Panc1 (cell line): ENCODE results near the gene TPCN1. TPM values are rescaled to one million over a fixed set of nuclear protein-coding genes. Genes with fewer than 3 reads are reported as not detected.

ENCODE experiments used
- ATAC-seq: fragments of 200-7000 bp; cut with Tn5 transposase; 2 replicates; pipeline ENCODE4 v1.9.1; 2020; ENCODE audit warnings: mild to moderate bottlenecking, moderate library complexity
- BruUV-seq: library from RNA; stranded (reverse); fragments of 400-500 nt; replicated peaks from 2 replicates; lab custom pipeline; 2021; lab: Mats Ljungman, UMichigan
- CTCF ChIA-PET: fragments of 300-600 bp; sonication (Branson Sonifier 250); formaldehyde crosslinking; loops from one replicate; lab custom pipeline; 2022; ENCODE audit warnings: antibody characterized with exemption; lab: Charles Lee
- POLR2A ChIA-PET: fragments of 300-600 bp; sonication (Branson Sonifier 250); formaldehyde crosslinking; loops from one replicate; lab custom pipeline; 2022; ENCODE audit warnings: antibody characterized with exemption; lab: Charles Lee
- DNase-seq: peaks from one replicate; pipeline ENCODE4 v3.0.0-alpha.2; 2010; ENCODE audit warnings: low read depth, low spot score
- H3K27ac ChIP-seq: 2 replicates; pipeline ENCODE4 v1.5.1; 2011; ENCODE audit warnings: mild to moderate bottlenecking, low read length, inconsistent platforms
- H3K27me3 ChIP-seq: fragments of 200-500 bp; sonication (Bioruptor generic); 2 replicates; pipeline ENCODE4 v1.6.0; 2014; ENCODE audit warnings: low read length, inconsistent platforms; ENCODE audit not compliant: control insufficient read depth, insufficient read depth
- H3K36me3 ChIP-seq: fragments of 200-500 bp; sonication (Bioruptor generic); 2 replicates; pipeline ENCODE4 v1.5.1; 2014; ENCODE audit warnings: inconsistent platforms, mild to moderate bottlenecking, low read length, moderate library complexity; ENCODE audit not compliant: control insufficient read depth, insufficient read depth
- H3K4me1 ChIP-seq: 2 replicates; pipeline ENCODE4 v1.5.1; 2011; ENCODE audit warnings: inconsistent platforms, mild to moderate bottlenecking, low read length, moderate library complexity; ENCODE audit not compliant: control insufficient read depth, insufficient read depth
- H3K4me3 ChIP-seq, 2 experiments: 2 replicates each; pipeline ENCODE4 v1.5.1; 2011 to 2012; ENCODE audit warnings: low read depth in 2 of 2, low read length in 2 of 2, mild to moderate bottlenecking in 2 of 2, inconsistent platforms in 1 of 2, moderate library complexity in 1 of 2
- H3K9me3 ChIP-seq: fragments of 200-500 bp; sonication (Bioruptor generic); 2 replicates; pipeline ENCODE4 v1.5.1; 2014; ENCODE audit warnings: low read depth, mild to moderate bottlenecking, inconsistent platforms, low read length, moderate library complexity; ENCODE audit not compliant: control insufficient read depth, insufficient read depth
- POLR2AphosphoS5 ChIP-seq: IDR thresholded peaks from 2 replicates; pipeline ENCODE4 v1.6.1; 2012; ENCODE audit warnings: mild to moderate bottlenecking, low read depth, low read length, moderate library complexity
- SIN3A ChIP-seq: IDR thresholded peaks from 2 replicates; pipeline ENCODE4 v1.6.1; 2012; ENCODE audit warnings: low read depth, mild to moderate bottlenecking, low read length, moderate library complexity, borderline replicate concordance; ENCODE audit not compliant: insufficient read depth
- TCF7L2 ChIP-seq: IDR thresholded peaks from 2 replicates; pipeline ENCODE4 v1.6.1; 2011; ENCODE audit warnings: mild to moderate bottlenecking, low read depth, low read length, inconsistent platforms
- in situ Hi-C: cut with HindIII; loops from 2 replicates; pipeline ENCODE4 v1.10.0; 2016; ENCODE audit warnings: low sequenced_read_pairs, low pct_unique_long_range_greater_than_20kb
- intact Hi-C: fragments of 100-400 bp; cut with micrococcal nuclease; formaldehyde crosslinking; loops from one replicate; pipeline ENCODE4 v1.10.0; 2022; ENCODE audit not compliant: unreplicated experiment
- total RNA-seq: library from RNA; stranded (reverse); gene quantifications from one replicate; pipeline ENCODE4 v1.2.1, GENCODE V29; 2021; ENCODE audit not compliant: unreplicated experiment
- TF ChIP-seq, protein P1 (sequence below), 2 experiments: IDR thresholded peaks; 2 replicates each; pipeline ENCODE4 v1.6.1; 2011 to 2012; ENCODE audit warnings: low read depth in 2 of 2, control low read depth in 1 of 2, low read length in 1 of 2, mild to moderate bottlenecking in 1 of 2, moderate library complexity in 1 of 2; ENCODE audit not compliant: insufficient read depth in 1 of 2
- TF ChIP-seq, protein P2 (sequence below): fragments of 450-650 bp; IDR thresholded peaks from 2 replicates; pipeline ENCODE4 v1.5.1; 2017; ENCODE audit warnings: mild to moderate bottlenecking

Gene TPCN1
- total RNA-seq, 1 experiment from 2014 or later, result 75.2 TPM

DNA sequence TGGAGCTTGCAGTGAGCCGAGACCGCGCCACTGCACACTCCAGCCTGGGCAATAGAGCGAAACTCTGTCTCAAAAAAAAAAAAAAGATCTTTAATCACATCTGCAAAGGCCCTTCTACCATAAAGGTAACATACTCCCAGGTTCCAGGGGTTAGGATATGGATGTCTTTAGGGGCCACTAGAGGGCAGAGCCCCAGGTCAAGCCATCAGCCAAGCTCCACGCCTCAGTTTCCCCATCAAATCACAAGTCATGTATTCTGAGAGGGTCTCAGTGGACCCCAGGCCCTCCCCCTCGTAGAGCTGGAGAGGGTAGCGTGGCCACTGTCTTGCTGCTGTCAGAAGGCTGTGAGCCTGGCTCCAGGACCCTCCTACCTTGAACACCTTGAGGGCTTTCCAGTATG lies 94.9 kb downstream of the TPCN1 start:
- no peaks in the 10 kb centered on the region for H3K9me3 ChIP-seq
- intact Hi-C loops, result no loop called here
- BruUV-seq, result no TSS peak
- DNase-seq (no peak), ATAC-seq (no peak)
- H3K36me3 ChIP-seq, result no peaks in the 10 kb centered on the region
- H3K27ac ChIP-seq, result no peak overlapping the region
- TF ChIP-seq POLR2AphosphoS5 (no peak), SIN3A (no peak), TCF7L2 (no peak)
- TF ChIP-seq, protein P1, sequence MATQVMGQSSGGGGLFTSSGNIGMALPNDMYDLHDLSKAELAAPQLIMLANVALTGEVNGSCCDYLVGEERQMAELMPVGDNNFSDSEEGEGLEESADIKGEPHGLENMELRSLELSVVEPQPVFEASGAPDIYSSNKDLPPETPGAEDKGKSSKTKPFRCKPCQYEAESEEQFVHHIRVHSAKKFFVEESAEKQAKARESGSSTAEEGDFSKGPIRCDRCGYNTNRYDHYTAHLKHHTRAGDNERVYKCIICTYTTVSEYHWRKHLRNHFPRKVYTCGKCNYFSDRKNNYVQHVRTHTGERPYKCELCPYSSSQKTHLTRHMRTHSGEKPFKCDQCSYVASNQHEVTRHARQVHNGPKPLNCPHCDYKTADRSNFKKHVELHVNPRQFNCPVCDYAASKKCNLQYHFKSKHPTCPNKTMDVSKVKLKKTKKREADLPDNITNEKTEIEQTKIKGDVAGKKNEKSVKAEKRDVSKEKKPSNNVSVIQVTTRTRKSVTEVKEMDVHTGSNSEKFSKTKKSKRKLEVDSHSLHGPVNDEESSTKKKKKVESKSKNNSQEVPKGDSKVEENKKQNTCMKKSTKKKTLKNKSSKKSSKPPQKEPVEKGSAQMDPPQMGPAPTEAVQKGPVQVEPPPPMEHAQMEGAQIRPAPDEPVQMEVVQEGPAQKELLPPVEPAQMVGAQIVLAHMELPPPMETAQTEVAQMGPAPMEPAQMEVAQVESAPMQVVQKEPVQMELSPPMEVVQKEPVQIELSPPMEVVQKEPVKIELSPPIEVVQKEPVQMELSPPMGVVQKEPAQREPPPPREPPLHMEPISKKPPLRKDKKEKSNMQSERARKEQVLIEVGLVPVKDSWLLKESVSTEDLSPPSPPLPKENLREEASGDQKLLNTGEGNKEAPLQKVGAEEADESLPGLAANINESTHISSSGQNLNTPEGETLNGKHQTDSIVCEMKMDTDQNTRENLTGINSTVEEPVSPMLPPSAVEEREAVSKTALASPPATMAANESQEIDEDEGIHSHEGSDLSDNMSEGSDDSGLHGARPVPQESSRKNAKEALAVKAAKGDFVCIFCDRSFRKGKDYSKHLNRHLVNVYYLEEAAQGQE (IDR thresholded peaks at IDR 0.05; ENCODE audit: insufficient read depth in 1 of 2, low read depth in 2 of 2, low read length in 1 of 2), result no peak
- TF ChIP-seq, protein P2, sequence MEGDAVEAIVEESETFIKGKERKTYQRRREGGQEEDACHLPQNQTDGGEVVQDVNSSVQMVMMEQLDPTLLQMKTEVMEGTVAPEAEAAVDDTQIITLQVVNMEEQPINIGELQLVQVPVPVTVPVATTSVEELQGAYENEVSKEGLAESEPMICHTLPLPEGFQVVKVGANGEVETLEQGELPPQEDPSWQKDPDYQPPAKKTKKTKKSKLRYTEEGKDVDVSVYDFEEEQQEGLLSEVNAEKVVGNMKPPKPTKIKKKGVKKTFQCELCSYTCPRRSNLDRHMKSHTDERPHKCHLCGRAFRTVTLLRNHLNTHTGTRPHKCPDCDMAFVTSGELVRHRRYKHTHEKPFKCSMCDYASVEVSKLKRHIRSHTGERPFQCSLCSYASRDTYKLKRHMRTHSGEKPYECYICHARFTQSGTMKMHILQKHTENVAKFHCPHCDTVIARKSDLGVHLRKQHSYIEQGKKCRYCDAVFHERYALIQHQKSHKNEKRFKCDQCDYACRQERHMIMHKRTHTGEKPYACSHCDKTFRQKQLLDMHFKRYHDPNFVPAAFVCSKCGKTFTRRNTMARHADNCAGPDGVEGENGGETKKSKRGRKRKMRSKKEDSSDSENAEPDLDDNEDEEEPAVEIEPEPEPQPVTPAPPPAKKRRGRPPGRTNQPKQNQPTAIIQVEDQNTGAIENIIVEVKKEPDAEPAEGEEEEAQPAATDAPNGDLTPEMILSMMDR, result no peak; the same call in 1 of the 2 replicates
- in situ Hi-C loops, result no loop called here
- ChIA-PET CTCF (no interaction called here), POLR2A (interaction anchor here (0.7 kb wide), 1 partner anchor 195 kb away, joined by 3 read pairs; no protein-coding TSS in a partner anchor)
- H3K4me3 ChIP-seq, result no peak overlapping the region
- H3K4me1 ChIP-seq, result no peaks in the 10 kb centered on the region
- no peaks in the 10 kb centered on the region for H3K27me3 ChIP-seq

DNA sequence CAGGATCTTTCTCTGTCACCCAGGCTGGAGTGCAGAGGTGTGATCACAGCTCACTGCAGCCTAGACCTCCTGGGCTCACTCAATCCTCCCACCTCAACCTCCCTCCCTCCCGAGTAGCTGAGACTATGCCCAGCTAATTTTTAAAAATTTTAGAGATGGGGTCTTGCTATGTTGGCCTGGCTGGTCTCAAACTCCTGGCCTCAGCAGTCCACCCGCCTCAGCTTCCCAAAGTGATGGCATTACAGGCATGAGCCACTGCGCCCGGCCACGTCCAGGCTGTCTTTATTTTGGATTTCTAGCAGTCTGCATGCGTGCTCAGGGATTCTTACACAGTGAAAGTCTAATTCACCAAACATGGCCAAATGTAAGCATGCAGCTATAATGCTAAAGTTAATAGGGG lies 95.9 kb downstream of the TPCN1 start:
- in situ Hi-C loops (no loop called here), intact Hi-C loops (no loop called here)
- Histone ChIP-seq H3K4me3 (no peak overlapping the region), H3K9me3 (no peaks in the 10 kb centered on the region), H3K36me3 (no peaks in the 10 kb centered on the region), H3K27me3 (no peaks in the 10 kb centered on the region), H3K27ac (no peak overlapping the region), H3K4me1 (no peaks in the 10 kb centered on the region)
- no TSS peak for BruUV-seq
- ATAC-seq (no peak), DNase-seq (no peak)
- ChIA-PET POLR2A (no interaction called here), CTCF (no interaction called here)
- TF ChIP-seq TCF7L2, result no peak
- TF ChIP-seq POLR2AphosphoS5, result no peak
- TF ChIP-seq, protein P2, result no peak
- TF ChIP-seq SIN3A, result no peak
- TF ChIP-seq, protein P1 (IDR thresholded peaks at IDR 0.05; ENCODE audit: insufficient read depth in 1 of 2, low read depth in 2 of 2, low read length in 1 of 2), result no peak
